Measurements from ENCODE around the gene METTL22.

DNA sequence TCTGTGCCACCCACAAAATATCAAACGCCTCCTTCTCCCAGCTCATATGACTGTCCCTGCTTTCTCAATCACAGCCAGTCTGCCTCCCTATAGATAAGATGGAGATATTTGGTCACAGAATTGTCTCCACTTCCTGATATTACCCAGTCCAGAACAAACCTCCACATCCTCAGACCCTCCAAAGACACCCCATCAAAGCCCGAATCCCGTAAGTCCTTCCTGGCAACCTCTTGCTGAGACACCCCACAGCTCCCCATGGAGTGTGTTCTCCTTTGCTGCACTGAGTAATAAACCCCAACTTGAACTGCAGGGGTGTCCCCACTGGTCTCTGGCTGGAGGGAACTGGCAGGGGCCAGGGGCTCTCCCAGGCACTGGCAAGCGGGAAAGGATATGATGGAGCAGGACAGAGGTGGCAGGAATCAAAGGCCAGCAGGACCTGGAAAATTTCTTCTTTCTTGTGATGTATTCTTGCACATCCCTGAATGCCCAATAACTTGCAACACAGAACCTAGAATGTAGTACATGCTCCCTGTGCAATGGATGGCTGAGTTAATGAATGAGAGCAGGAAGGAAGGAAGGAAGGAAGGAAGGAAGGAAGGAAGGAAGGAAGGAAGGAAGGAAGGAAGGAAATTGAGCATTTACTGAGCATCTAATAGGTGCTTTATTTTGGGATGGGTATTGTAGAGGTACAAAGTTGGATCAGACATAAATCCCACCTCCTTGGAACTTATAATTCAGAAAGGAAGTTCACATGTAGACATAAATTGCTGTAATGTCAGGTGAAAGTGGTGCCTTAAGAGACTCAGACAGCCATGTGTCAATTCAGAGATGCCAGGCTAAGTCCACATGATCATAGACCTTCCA, 45.1 kb upstream of the METTL22 start:
- TF ChIP-seq POLR2A (IDR thresholded peaks at IDR 0.05) (no peak), CTCF (IDR thresholded peaks at IDR 0.05) (no peak)
